ENCODE measurements around the gene GLIPR1L1. TPM values are rescaled to one million over a fixed set of nuclear protein-coding genes. Genes with fewer than 3 reads are reported as not detected.

GLIPR1L1 gene, protein sequence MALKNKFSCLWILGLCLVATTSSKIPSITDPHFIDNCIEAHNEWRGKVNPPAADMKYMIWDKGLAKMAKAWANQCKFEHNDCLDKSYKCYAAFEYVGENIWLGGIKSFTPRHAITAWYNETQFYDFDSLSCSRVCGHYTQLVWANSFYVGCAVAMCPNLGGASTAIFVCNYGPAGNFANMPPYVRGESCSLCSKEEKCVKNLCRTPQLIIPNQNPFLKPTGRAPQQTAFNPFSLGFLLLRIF
- not detected for total RNA-seq

GRCh38 chr12:75334384-75335030 lies at the start of gene GLIPR1L1:
Gene GLIPR1L1 (plus strand): TSS chr12:75334670. CDS start chr12:75334729, 59 bp downstream.
- in situ Hi-C loops (cut with MboI; ENCODE audit: low sequenced_read_pairs in 4 of 4) = loop anchor here in 3 of 4 donors (10.0 kb wide), 2 partner anchors 50 to 170 kb away; no protein-coding TSS in a partner anchor
- ATAC-seq (peak; percentile 76 to 78), DNase-seq (peak; percentile 42 to 68)
- Histone ChIP-seq H3K4me3 (peak within 1 kb of the TSS in 3 of 4 donors; percentile 29 to 51 (median 31)), H3K27me3 (no peaks in the 10 kb centered on the region), H3K9me3 (no peaks in the 10 kb centered on the region), H3K4me1 (peaks cover 6% of the 10 kb centered on the region in 2 donors), H3K36me3 (no peaks in the 10 kb centered on the region), H3K27ac (no peak within 1 kb of the TSS)
- intact Hi-C loops (cut with DNase I; ENCODE audit: low total_unique reads) = loop anchor here (2.0 kb wide), 2 partner anchors 56 to 170 kb away; partner anchors contain the start of gene GLIPR1L2
- peak; percentile 61 to 88 (median 79) for TF ChIP-seq CTCF (IDR thresholded peaks at IDR 0.05 in 4 of 5, conservative IDR thresholded peaks at IDR 0.05 in 1 of 5)
- TF ChIP-seq POLR2A (IDR thresholded peaks at IDR 0.05) = no peak

GRCh38 chr12:75288860-75289259 lies 45.6 kb upstream of the GLIPR1L1 start:
- TF ChIP-seq POLR2A (IDR thresholded peaks at IDR 0.05) (no peak), CTCF (IDR thresholded peaks at IDR 0.05 in 4 of 5, conservative IDR thresholded peaks at IDR 0.05 in 1 of 5) (no peak)
- Histone ChIP-seq H3K4me3 (no peak overlapping the region), H3K4me1 (no peaks in the 10 kb centered on the region), H3K27me3 (no peaks in the 10 kb centered on the region), H3K27ac (no peak overlapping the region), H3K36me3 (no peaks in the 10 kb centered on the region), H3K9me3 (no peaks in the 10 kb centered on the region)
- intact Hi-C loops (cut with DNase I; ENCODE audit: low total_unique reads) = no loop called here
- no peak for ATAC-seq
- in situ Hi-C loops (cut with MboI; ENCODE audit: low sequenced_read_pairs in 4 of 4) = no loop called here
- DNase-seq = no peak

DNA sequence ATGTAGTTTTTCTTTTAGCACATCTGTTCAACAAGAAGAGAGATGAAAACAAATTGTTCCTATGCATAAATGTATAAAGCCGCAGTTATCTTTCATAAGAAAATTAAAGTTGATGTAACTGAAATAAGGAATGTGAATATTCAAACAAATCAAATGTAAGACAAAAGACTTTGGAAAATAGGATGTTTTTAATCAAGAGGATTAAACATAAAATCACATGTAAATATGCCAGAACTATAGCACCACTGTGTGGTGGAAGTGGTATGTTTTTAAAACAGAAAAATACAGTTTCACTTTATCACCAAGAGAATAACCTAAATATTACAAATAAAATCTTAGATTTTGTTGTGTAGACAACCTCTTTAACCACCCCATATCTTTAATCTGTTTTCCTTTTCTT lies 44.7 kb upstream of the GLIPR1L1 start:
- in situ Hi-C loops (cut with MboI; ENCODE audit: low sequenced_read_pairs in 4 of 4) (no loop called here), intact Hi-C loops (cut with DNase I; ENCODE audit: low total_unique reads) (no loop called here)
- Histone ChIP-seq H3K27ac (no peak overlapping the region), H3K27me3 (no peaks in the 10 kb centered on the region), H3K4me3 (no peak overlapping the region), H3K9me3 (no peaks in the 10 kb centered on the region), H3K36me3 (no peaks in the 10 kb centered on the region), H3K4me1 (no peaks in the 10 kb centered on the region)
- no peak for TF ChIP-seq POLR2A (IDR thresholded peaks at IDR 0.05)
- TF ChIP-seq CTCF (IDR thresholded peaks at IDR 0.05 in 4 of 5, conservative IDR thresholded peaks at IDR 0.05 in 1 of 5) = no peak
- ATAC-seq (no peak), DNase-seq (no peak)

- H3K27ac ChIP-seq = no peak overlapping the region
- intact Hi-C loops (cut with DNase I; ENCODE audit: low total_unique reads) = no loop called here
- H3K4me3 ChIP-seq = no peak overlapping the region
- no peaks in the 10 kb centered on the region for H3K36me3 ChIP-seq
- ATAC-seq = no peak
- no peak for DNase-seq
- TF ChIP-seq CTCF (IDR thresholded peaks at IDR 0.05 in 4 of 5, conservative IDR thresholded peaks at IDR 0.05 in 1 of 5) = no peak
- no peak for TF ChIP-seq POLR2A (IDR thresholded peaks at IDR 0.05)
- no peaks in the 10 kb centered on the region for H3K9me3 ChIP-seq
- H3K4me1 ChIP-seq = no peaks in the 10 kb centered on the region
- H3K27me3 ChIP-seq = no peaks in the 10 kb centered on the region
- in situ Hi-C loops (cut with MboI; ENCODE audit: low sequenced_read_pairs in 4 of 4) = no loop called here
Measured at GRCh38 chr12:75291014-75291413, 43.5 kb upstream of the GLIPR1L1 start.
